HL-60 (cell line): ENCODE results near the gene FAM170B.

Experiments used
- POLR2AphosphoS5 ChIP-seq: IDR thresholded peaks from 2 replicates; pipeline ENCODE4 v1.6.1; 2012; ENCODE audit warnings: low read depth
- SPI1 ChIP-seq: IDR thresholded peaks from 2 replicates; pipeline ENCODE4 v1.6.1; 2012; ENCODE audit warnings: low read depth, mild to moderate bottlenecking, borderline replicate concordance
- TF ChIP-seq, protein P1 (sequence below): IDR thresholded peaks from one replicate; pipeline ENCODE4 v1.5.1; 2011; ENCODE audit warnings: low read length, control low read depth, inconsistent platforms; ENCODE audit not compliant: insufficient read depth

DNA sequence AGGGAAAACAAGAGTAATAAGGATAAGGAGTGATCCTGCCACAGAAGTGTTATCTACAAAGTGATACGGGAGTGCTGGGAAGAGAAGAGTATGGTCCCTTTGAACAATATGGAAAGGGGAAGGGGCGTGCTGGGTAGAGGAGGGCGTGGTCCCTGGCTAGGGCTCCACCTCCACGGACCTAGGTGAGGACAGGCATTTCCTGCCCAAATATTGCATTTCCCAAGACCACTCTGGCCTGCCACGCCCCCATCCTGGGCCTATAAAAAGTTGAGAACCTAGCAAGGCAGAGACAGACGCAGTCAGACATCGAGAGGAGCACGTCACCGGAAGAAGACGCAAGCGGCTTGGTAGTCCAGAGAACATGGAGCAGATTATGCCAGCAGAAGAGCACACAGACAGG is 41.3 kb downstream of the FAM170B start:
- TF ChIP-seq POLR2AphosphoS5: no peak
- TF ChIP-seq, protein P1, sequence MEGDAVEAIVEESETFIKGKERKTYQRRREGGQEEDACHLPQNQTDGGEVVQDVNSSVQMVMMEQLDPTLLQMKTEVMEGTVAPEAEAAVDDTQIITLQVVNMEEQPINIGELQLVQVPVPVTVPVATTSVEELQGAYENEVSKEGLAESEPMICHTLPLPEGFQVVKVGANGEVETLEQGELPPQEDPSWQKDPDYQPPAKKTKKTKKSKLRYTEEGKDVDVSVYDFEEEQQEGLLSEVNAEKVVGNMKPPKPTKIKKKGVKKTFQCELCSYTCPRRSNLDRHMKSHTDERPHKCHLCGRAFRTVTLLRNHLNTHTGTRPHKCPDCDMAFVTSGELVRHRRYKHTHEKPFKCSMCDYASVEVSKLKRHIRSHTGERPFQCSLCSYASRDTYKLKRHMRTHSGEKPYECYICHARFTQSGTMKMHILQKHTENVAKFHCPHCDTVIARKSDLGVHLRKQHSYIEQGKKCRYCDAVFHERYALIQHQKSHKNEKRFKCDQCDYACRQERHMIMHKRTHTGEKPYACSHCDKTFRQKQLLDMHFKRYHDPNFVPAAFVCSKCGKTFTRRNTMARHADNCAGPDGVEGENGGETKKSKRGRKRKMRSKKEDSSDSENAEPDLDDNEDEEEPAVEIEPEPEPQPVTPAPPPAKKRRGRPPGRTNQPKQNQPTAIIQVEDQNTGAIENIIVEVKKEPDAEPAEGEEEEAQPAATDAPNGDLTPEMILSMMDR: no peak
- no peak for TF ChIP-seq SPI1
